Head of caudate nucleus (tissue), 42 donors: ENCODE data around the gene LIG1.

Experiments used
- DNase-seq, 42 donors: peaks; one replicate each; pipeline versions ENCODE4 v3.0.0 to v3.0.0-alpha.2; 2020 to 2021; ENCODE audit warnings: mixed read lengths in 7 of 42
- intact Hi-C: fragments of 100-400 bp; cut with DNase I; formaldehyde crosslinking; loops from one replicate; pipeline ENCODE4 v1.15.0; 2022

The LIG1 gene

DNA sequence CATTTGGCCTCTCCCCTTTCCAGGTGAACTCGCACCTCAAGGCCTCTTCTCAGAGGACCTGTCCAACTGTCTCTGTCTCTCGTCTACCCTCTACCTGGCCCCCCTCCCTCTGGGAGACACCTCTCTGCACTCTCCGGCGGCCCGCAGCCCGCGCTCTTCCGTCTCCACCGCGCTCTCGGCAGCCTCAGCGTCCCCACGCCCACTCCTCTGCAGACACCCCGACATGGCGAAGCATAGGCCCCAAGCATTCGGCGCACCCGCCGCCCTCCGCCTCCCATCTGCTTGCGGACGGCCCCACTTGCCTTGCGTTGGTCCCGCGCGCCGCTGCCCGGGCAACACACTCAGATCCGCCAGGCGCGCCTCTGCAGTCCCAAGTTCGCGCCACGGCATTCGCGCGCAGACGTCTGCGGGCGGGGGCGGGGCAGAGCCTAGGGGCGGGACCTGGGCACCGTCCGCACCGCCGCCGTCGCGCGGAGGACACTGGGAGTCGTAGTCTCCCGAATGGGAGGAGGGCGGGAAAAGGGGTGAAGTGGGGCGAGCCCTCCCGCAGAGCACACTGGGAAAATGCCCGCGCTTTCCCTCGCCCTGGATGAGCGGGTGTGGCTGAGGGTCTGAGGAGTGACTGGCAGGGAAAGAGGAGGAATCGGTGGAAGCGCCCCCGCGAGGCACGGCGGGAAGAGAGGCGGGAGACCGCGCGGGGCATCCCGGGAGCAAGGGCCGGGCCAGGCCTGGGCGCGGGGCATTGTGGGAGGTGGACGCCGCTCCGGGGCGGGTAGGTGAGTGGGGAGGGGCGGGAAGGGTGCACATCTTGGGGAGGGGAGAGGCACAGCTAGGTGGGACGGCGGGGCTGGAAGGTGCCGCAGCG lies at the start of gene LIG1, which contains the start of gene ZSWIM9:
Gene LIG1 (minus strand): TSS at position 406 of the 865 bp plus-strand sequence. CDS start 4,778 bp downstream, outside the sequence.
Gene ZSWIM9 (plus strand): TSS at position 742 of the 865 bp plus-strand sequence. CDS start 1,123 bp downstream, outside the sequence.
- intact Hi-C loops = loop anchor here (2.0 kb wide), 1 partner anchor 33 kb away; no protein-coding TSS in a partner anchor
- peak; percentile 88 to 98 (median 96) for DNase-seq

DNA sequence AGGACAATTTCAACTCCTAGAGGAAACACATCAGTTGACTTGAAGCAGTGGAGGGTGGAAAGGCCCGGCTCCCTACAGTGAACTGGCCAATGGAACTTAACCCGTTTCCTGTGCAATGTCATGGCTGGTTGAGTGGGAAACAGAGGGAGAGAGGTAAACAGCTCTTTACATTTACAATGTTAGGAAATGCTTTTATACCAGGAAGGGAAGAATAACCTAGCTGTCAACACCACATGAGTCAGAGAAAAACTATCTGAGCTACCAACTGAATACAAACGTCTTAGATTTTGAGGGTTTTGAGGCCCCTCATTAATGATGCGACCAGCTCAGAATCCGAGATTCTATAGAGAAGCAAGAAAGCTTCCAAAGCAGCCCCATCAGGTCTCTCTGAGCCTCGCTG lies 48.9 kb upstream of the LIG1 start:
- intact Hi-C loops = no loop called here
- DNase-seq = no peak

DNA sequence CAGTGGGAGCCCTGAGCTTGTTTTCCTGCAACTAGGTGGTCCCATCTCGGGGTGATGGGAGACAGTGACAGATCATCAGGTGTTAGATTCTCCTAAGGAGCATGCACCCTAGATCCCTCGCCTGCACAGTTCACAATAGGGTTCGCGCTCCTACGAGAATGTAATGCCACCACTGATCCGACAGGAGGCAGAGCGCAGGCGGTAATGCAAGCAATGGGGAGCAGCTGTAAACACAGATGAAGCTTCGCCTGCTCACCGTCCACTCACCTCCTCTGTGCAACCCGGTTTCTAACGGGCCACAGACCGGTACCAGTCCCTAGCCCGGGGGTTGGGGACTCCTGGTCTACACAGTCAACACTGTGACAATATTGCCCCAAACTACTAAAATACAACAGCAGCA lies 46.8 kb upstream of the LIG1 start:
- no peak for DNase-seq
- intact Hi-C loops = no loop called here

DNA sequence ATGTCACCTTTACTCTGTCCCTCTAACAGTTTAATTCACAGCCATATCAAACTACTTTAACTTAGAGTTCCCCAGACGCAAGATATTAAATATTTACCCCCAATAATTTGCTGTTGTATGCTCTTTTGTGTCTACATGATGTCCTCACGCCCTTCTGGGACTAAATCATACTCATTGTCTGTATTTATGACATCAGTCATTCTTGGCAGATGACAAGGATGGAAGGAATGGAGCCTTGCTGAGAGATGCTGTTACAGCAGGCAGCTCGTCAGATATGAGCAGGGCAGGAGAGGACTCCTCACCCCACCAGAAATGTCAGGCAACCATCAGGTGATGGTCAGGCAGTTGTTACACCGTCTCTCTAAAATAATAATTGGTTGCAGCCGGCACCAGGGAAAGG lies 43.8 kb upstream of the LIG1 start:
- intact Hi-C loops = no loop called here
- no peak for DNase-seq

DNA sequence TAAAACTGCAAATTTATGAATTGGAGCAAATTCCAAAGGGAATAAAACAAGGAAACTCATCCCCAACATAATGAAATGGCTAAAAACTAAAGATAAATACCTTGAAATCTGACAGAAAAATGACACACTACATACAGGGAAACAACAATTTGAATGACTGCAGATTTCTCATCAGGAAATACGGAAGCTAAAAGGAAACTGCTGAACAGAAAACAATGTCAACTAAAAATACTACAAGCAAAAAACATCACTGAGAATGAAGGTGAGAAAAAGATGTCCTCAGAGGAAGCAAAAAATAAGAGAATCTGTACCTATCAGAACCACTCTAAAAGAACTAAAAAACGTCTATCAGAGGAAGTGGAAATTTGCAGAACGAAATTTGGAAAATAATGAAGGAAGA lies 39.9 kb upstream of the LIG1 start:
- no peak for DNase-seq
- intact Hi-C loops = no loop called here

DNA sequence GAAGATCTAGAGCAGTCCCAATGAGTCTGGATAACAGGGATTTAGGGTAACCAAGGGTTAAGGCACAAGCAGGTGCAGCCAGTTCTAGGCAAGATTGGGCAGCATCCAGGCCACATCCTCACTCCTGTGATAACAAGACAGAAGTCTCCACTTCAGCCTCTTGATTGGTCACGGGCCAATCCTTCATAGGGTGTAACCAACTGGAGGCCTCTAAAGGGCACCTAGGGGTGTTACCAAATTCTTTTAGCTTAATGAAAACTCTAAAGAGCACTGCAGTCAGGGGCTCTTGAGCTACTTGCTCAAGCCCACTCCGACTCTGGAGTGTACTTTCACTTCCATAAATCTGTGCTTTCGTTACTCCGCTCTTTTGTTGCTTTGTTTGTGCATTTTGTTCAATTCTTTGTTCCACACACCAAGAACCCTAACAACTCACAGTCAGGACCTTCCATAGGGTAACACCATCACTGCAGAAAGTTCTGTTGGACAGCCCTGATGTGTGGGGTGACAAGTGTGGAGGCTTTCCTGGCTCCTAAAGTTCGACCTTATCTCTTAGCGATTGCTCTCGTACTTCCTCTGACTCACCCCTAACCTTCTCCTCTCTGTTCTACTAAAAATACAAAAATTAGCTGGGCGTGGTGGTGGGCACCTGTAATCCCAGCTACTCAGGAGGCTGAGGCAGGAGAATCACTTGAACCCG lies 36.4 kb upstream of the LIG1 start:
- no peak for DNase-seq
- intact Hi-C loops = no loop called here

DNA sequence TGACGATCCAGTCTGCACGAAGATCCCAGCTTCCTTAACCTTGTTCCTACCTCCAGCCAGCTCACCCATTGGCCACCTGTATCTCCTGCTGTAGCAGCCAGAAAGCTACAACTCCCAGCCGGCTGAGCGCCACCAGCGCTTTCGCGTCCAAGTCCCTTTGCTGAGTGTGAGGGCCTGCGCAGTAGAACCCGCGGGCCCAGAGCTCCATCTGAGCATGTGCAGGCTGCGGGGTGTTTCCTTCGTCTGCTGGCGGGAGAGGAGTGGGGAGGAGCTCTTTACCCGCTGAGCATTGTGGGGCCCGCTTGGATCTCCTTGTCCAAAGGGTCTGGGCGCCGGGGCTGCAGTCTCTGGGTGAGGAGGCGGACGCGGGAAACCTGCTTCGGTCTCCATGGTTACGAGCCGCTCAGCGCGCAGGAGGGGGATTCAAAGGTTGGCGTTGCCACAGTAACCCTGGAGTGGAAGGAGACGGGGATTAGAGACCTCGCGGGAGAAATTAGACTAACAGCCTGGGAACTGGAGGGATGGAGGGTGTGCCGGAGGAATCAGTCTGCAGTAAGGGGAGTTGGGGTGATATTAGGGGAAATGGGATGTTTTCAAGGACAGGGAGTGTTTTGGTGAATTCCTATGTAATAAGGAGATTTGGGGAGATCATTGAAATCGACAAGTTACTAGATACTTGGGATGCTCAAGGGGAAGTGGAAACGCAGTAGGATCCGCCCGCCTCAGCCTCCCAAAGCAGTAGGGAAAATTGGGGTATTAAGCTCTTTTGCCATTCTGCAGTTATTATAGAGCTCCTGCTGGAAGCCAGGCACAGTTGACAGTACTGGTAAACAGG lies 33.9 kb upstream of the LIG1 start:
- peak; percentile 93 to 99 (median 97) for DNase-seq
- intact Hi-C loops = loop anchor here (2.0 kb wide), 1 partner anchor 33 kb away; the partner anchor contains the start of genes LIG1 and ZSWIM9

DNA sequence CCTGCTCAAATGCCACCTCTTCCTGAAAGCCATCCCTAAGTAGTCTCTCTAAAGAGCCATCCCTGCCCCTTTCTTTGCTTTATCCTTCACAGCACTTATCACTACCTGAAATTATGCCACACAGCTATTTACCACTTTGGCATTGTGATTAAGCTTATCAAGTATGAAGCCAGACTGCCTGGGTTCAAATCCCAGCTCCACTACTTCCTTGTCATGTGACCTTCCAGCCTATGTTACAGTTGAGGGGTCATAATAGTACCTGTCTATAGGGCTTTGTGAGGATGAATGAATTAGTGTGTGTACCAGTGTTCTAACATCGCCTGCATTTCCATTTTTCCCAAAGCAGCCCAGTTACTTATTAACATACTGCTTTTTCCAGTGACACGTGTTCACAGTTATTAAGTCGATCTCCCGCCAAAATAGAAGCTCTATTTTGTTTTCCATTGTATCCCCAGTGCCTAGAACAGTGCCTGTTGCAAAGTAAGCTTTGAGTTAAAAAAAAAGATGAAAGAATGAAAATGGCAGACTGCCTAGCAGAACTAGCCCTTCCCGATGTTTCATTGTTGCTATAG lies 33.2 kb upstream of the LIG1 start:
- DNase-seq = no peak

DNA sequence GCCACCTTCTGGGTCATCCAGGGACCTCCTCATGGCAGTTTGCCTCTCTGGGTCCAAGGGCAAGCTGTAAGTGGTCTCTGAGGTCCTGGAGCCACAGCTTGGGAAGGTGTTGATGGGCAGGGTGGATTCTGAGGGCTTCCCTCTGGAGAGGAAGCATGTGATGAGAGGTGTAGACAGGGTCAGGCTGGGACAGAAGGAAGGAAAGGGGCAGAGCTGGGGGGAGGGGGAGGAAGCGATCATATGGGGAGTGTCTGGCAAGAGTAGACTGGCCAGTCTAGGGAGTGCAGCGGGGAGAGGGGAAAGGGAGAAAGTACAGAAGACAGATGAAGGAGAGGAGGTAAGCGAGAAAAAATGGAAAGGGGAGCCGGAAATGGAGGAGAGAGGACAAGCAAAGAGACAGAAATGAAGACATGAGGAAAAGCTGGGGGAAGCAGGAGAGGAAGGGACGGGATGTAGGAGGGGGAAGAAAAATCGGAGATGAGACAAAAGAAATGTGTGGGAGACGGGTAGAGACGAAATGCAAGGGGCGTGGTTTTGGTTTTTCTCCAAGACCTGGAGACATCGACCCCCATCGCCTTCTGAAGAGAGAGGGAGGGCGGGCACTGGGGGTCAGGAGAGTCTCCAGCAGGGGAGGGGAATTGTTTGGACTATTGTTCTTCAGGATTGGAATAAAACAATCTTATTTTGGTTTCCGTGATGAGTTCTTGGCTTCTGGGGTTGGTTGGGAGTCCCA lies 27.0 kb upstream of the LIG1 start:
- intact Hi-C loops = no loop called here
- no peak for DNase-seq

More for the DNA sequence above, 33.2 kb upstream of the LIG1 start:
- intact Hi-C loops = loop anchor here (2.0 kb wide), 1 partner anchor 33 kb away; the partner anchor contains the start of genes LIG1 and ZSWIM9

DNA sequence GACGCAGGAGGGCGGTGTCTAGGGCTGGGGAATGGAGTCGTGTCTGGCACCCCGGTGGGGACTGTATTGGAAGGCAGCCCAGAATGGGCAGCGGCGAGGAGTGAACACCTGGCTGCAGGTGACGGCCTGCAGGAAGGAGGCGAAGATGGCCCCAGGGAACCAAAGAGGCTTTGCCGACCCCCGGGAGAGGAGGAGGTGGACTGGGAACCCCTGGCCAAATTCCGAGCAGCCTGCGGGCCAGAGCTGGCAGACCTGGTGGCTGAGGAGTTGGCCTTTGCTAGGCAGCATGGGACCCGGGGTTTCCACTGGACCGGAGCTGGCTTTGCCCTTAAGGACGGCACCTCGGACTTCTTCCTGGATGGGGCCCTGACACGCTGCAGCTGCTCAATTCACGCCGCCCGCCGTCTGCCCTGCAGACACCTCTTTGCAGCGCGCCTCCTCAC lies 26.2 kb upstream of the LIG1 start:
- DNase-seq = no peak

DNA sequence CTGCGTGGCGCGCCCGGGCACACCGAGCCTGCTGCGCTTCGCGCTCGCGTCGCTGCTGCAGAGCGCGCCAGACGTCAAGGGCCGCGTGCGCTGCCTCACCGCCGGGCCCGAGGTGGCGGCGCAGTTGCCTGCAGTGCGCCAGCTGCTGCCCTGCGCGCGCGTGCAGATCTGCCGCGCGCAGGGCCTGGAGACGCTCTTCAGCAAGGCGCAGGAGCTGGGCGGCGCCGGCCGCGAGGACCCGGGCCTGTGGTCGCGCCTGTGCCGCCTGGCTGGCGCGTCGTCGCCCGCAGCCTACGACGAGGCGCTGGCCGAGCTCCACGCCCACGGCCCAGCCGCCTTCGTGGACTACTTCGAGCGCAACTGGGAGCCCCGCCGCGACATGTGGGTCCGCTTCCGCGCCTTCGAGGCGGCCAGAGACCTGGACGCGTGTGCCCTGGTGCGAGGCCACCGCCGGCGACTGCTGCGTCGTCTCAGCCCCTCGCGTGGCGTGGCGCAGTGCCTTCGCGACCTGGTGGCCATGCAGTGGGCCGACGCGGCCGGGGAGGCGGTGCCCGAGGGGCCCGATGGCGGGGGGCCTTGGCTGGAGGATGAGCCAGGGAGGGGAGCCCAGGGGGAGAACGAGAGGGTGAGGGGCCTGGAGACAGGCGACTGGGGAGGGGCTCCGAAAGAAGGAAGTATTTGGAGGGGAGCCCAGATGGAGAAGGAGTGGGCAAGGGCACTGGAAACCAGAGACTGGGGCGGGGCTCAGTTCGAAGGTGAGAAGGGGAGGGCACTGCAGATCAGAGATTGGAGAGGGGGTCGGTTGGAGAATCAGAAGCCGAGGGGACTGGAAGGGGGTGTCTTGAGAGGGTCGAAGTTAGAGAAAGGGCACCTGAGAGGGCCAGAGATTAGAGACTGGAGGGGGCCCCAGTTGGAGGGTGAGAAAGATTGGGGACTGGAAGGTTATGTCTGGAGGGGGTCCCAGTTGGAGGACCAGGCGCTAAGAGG lies 25.0 kb upstream of the LIG1 start:
- peak in 1 of 42 donors; percentile 23 for DNase-seq
- intact Hi-C loops = no loop called here

More for the DNA sequence above, 26.2 kb upstream of the LIG1 start:
- intact Hi-C loops = no loop called here

DNA sequence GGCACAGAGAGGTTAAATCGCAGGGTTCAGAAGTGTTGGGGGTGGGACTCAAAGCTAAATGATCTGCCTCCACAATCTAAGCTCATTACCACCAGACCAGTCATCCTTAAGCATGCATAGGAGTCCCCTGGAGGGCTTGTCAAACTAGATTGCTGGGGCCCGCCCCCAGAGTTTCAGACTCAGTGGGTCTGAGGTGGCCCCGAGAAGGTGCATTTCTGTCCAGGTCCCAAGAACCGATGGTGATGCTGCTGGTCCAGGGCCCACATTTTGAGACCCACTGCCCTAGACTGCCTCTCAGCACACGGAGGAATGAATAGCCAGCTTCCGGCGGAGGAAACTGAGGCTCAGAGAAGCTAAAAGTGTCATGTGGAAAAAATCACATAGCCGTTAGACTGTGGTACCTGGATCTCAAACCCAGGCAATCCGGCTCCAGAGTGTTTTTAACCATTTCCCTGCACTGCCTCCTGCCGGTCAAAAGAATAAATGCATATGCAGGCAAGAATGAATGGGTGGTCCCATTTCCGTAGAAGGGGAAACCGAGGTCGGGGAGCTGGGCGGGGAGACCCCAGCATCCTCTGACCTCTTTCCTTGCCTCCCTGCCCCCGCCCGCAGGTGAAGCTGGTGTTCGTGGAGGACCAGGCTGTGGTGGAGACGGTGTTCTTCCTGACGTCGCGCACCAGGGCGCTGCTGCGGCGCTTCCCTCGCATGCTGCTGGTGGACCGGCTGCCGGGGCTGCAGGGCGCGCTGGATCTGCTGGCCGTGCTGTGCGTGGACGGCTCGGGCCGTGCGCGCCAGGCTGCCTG lies 24.1 kb upstream of the LIG1 start:
- DNase-seq = peak in 2 of 42 donors; percentile 30 to 53
- intact Hi-C loops = no loop called here

DNA sequence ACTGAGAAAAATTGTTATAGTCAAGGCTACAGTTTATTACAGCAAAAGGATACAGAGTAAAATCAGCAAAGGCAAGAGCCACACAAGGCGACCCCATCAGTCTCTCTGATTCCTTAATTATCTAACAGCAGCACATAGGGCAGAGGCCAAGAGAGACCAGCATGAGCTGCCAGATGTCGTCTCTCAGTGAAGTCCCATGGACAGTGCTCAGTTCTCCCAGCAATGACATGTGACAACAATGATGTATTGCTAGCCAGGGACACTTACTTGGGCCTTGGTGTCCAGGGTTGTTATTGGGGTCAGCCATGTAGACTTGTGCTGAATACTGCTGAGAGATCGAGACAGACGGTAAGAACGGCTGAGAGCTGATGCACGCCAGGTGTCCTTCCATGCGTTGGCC lies 22.6 kb upstream of the LIG1 start:
- peak in 4 of 42 donors; percentile 15 to 60 (median 38) for DNase-seq
- intact Hi-C loops = no loop called here

DNA sequence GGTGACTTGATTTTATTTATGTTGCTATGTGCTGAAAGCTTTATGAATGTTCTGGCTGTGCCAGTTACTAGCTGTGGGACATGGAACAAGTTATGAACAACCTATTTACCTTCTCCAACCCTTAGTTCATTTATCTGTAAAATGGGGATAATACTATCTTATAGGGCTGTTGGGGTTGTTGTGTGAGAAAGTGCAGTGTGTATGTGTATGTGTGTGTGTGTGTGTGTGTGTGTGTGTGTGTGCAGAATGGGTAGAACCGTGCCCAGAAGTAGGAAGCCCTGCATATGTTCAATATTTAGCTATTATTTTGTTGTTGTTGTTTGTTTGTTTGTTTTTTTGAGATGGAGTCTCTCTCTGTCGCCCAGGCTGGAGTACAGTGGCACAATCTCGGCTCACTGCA lies 20.7 kb upstream of the LIG1 start:
- intact Hi-C loops = no loop called here
- no peak for DNase-seq

DNA sequence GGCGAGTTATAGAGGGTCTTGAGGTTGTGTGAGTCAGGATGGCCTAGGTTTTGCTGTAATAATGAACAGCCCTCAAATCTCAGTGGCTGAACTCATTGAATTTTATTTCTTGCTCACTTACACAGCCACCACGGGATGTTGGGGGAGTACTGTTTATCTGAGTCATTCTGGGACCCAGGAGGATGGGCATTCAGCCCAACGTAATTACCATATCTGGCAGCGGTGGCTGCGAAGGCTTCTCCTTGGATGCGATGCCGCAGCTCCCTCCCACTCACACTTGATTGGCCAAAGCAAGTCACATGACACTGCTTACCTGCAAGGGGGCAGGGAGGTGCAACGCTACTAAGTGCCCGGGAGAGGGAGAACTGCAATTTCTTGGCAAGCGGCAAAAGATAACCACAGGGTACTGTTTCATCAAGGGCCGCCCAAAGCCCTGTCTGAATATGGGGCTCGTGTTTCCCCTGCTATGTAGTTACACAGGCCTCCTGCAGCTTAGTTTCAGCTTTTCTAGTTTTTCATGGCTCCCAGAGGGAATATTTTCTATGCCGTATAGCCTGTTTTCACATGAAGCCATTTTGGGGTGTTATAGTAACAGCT lies 20.2 kb upstream of the LIG1 start:
- intact Hi-C loops = no loop called here
- DNase-seq = peak; percentile 22 to 86 (median 58)
